H9 (cell line): ENCODE results near the gene BTBD1. TPM values are rescaled to one million over a fixed set of nuclear protein-coding genes. Genes with fewer than 3 reads are reported as not detected.

Experiments
- DNase-seq: peaks from one replicate; pipeline ENCODE4 v3.0.0-alpha.2; 2017
- H2AFZ ChIP-seq: one replicate; pipeline ENCODE4 v1.6.1; 2013; ENCODE audit warnings: mild to moderate bottlenecking, low read length, control low read depth, moderate library complexity
- H2AK5ac ChIP-seq: 2 replicates; pipeline ENCODE4 v1.6.1; 2013; ENCODE audit warnings: low read length, control low read depth, mixed read lengths; ENCODE audit not compliant: insufficient read length
- H2BK120ac ChIP-seq: one replicate; pipeline ENCODE4 v1.6.1; 2013; ENCODE audit warnings: low read depth, mild to moderate bottlenecking, low read length, control low read depth, inconsistent platforms; ENCODE audit not compliant: poor library complexity, severe bottlenecking
- H2BK12ac ChIP-seq: 2 replicates; pipeline ENCODE4 v1.6.1; 2013; ENCODE audit warnings: low read length, control low read depth, mixed read lengths, low read depth; ENCODE audit not compliant: insufficient read length
- H2BK15ac ChIP-seq: 2 replicates; pipeline ENCODE4 v1.6.1; 2013; ENCODE audit warnings: low read depth, low read length, control low read depth
- H2BK20ac ChIP-seq: one replicate; pipeline ENCODE4 v1.6.1; 2013; ENCODE audit warnings: low read depth, mild to moderate bottlenecking, low read length, control low read depth, inconsistent platforms; ENCODE audit not compliant: poor library complexity, severe bottlenecking
- H2BK5ac ChIP-seq: 2 replicates; pipeline ENCODE4 v1.6.1; 2013; ENCODE audit warnings: low read length, control low read depth, mixed read lengths; ENCODE audit not compliant: insufficient read length
- H3K14ac ChIP-seq: 2 replicates; pipeline ENCODE4 v1.6.1; 2013; ENCODE audit warnings: low read length, control low read depth; ENCODE audit not compliant: insufficient read depth
- H3K18ac ChIP-seq: 2 replicates; pipeline ENCODE4 v1.6.1; 2013; ENCODE audit warnings: low read depth, mild to moderate bottlenecking, mixed read lengths, low read length, control low read depth; ENCODE audit not compliant: insufficient read length
- H3K23ac ChIP-seq: 2 replicates; pipeline ENCODE4 v1.6.1; 2013; ENCODE audit warnings: low read length, control low read depth, mixed read lengths, low read depth; ENCODE audit not compliant: insufficient read length
- H3K23me2 ChIP-seq: 2 replicates; pipeline ENCODE4 v1.6.1; 2013; ENCODE audit warnings: low read depth, mild to moderate bottlenecking, mixed read lengths, low read length, control low read depth; ENCODE audit not compliant: insufficient read length, poor library complexity, severe bottlenecking
- H3K27ac ChIP-seq: 2 replicates; pipeline ENCODE4 v1.5.1; 2013; ENCODE audit warnings: low read length, control low read depth, mixed read lengths, low read depth; ENCODE audit not compliant: insufficient read length
- H3K27me3 ChIP-seq: 2 replicates; pipeline ENCODE4 v1.6.1; 2013; ENCODE audit warnings: low read length, control low read depth, inconsistent platforms; ENCODE audit not compliant: insufficient read depth
- H3K4ac ChIP-seq: 2 replicates; pipeline ENCODE4 v1.6.1; 2013; ENCODE audit warnings: low read depth, mild to moderate bottlenecking, control low read depth, inconsistent platforms, low read length, moderate library complexity
- H3K4me1 ChIP-seq: 2 replicates; pipeline ENCODE4 v1.6.1; 2013; ENCODE audit warnings: low read length, control low read depth, inconsistent platforms; ENCODE audit not compliant: insufficient read depth
- H3K4me2 ChIP-seq: 2 replicates; pipeline ENCODE4 v1.6.1; 2013; ENCODE audit warnings: low read length, control low read depth, mixed read lengths; ENCODE audit not compliant: insufficient read length, insufficient read depth
- H3K56ac ChIP-seq: 2 replicates; pipeline ENCODE4 v1.6.1; 2013; ENCODE audit warnings: low read depth, mild to moderate bottlenecking, mixed read lengths, low read length, control low read depth; ENCODE audit not compliant: insufficient read length
- H3K79me1 ChIP-seq: 2 replicates; pipeline ENCODE4 v1.6.1; 2013; ENCODE audit warnings: low read depth, mild to moderate bottlenecking, moderate library complexity, low read length, control low read depth, inconsistent platforms; ENCODE audit not compliant: insufficient read depth, poor library complexity, severe bottlenecking
- H3K79me2 ChIP-seq: 2 replicates; pipeline ENCODE4 v1.6.1; 2013; ENCODE audit warnings: low read length, control low read depth, inconsistent platforms; ENCODE audit not compliant: insufficient read depth
- H3K9ac ChIP-seq: 2 replicates; pipeline ENCODE4 v1.6.1; 2013; ENCODE audit warnings: low read length, control low read depth, mixed read lengths; ENCODE audit not compliant: insufficient read length; ENCODE audit errors: extremely low read depth
- H3K9me3 ChIP-seq: one replicate; pipeline ENCODE4 v1.6.1; 2013; ENCODE audit warnings: low read depth, low read length, inconsistent platforms; ENCODE audit not compliant: control insufficient read depth
- H3T11ph ChIP-seq: one replicate; pipeline ENCODE4 v1.6.1; 2013; ENCODE audit warnings: mild to moderate bottlenecking, low read length, control low read depth, inconsistent platforms
- H4K20me1 ChIP-seq: one replicate; pipeline ENCODE4 v1.6.1; 2013; ENCODE audit not compliant: control insufficient read depth, insufficient read length, insufficient read depth
- H4K5ac ChIP-seq: 2 replicates; pipeline ENCODE4 v1.6.1; 2013; ENCODE audit warnings: low read depth, mild to moderate bottlenecking, mixed read lengths, low read length, control low read depth; ENCODE audit not compliant: insufficient read length
- H4K8ac ChIP-seq: replicated peaks from 2 replicates; pipeline ENCODE4 v1.6.1; 2013; ENCODE audit warnings: low read length, control low read depth, mixed read lengths, low read depth; ENCODE audit not compliant: insufficient read length
- H4K91ac ChIP-seq: 2 replicates; pipeline ENCODE4 v1.6.1; 2013; ENCODE audit warnings: low read depth, mild to moderate bottlenecking, moderate library complexity, mixed read lengths, low read length, control low read depth; ENCODE audit not compliant: insufficient read length
- H3K27ac Mint-ChIP-seq, 3 experiments: 2 replicates in 2 of 3; 3 replicates in 1 of 3; pipeline ENCODE4 v1.8.0; 2020 to 2021; ENCODE audit warnings: mixed read lengths in 3 of 3, mild to moderate bottlenecking in 1 of 3, moderate library complexity in 1 of 3
- H3K27me3 Mint-ChIP-seq: 2 replicates; pipeline ENCODE4 v1.8.0; 2021; ENCODE audit warnings: low read depth, mild to moderate bottlenecking, moderate library complexity, mixed read lengths
- H3K36me3 Mint-ChIP-seq, 3 experiments: 2 replicates in 2 of 3; 3 replicates in 1 of 3; pipeline ENCODE4 v1.8.0; 2020 to 2021; ENCODE audit warnings: low read depth in 3 of 3, mixed read lengths in 3 of 3; ENCODE audit not compliant: insufficient read depth in 1 of 3
- H3K4me1 Mint-ChIP-seq, 2 experiments: 2 replicates each; pipeline ENCODE4 v1.8.0; 2020; ENCODE audit warnings: mixed read lengths in 2 of 2
- H3K4me3 Mint-ChIP-seq, 2 experiments: 2 replicates in 1 of 2; 3 replicates in 1 of 2; pipeline ENCODE4 v1.8.0; 2020 to 2021; ENCODE audit warnings: mild to moderate bottlenecking in 2 of 2, mixed read lengths in 2 of 2, moderate library complexity in 1 of 2
- H3K9me3 Mint-ChIP-seq, 2 experiments: 2 replicates in 1 of 2; 3 replicates in 1 of 2; pipeline ENCODE4 v1.8.0; 2020; ENCODE audit warnings: mild to moderate bottlenecking in 2 of 2, mixed read lengths in 2 of 2, moderate library complexity in 1 of 2
- WGBS: extraction: QIAGEN DNeasy Blood & Tissue Kit; methylation state at CpG from one replicate; pipeline ENCODE4 v1.1.7; 2013; ENCODE audit warnings: missing lambda C conversion rate, low lambda C conversion rate, mixed read lengths; ENCODE audit not compliant: insufficient read length; ENCODE audit errors: extremely low coverage; 5-methylcytosine and 5-hydroxymethylcytosine counted together
- long read RNA-seq: library from polyadenylated mRNA; unstranded; transcript quantifications from one replicate; pipeline ENCODE4 v2.0.0, GENCODE V29; 2020
- total RNA-seq: library from RNA; stranded (reverse); gene quantifications from 2 replicates; pipeline ENCODE4 v1.2.1, GENCODE V29; 2021
- TF ChIP-seq, protein P1 (sequence below): fragments of 200-600 bp; sonication (generic); conservative IDR thresholded peaks from 3 replicates; pipeline ENCODE4 v1.8.0; 2021; ENCODE audit warnings: antibody characterized with exemption, mild to moderate bottlenecking

Gene BTBD1
- 42.7 and 43.3 TPM in 2 replicates for total RNA-seq
- long read RNA-seq, transcript BTBD1-201 (8 exons, 3,297 nt) = major isoform, 14 of 20 reads
- long read RNA-seq, partial matches to known transcripts = 3 of 20 reads
- long read RNA-seq, other reads (novel, unspliced or antisense) = 3 of 20 reads

DNA sequence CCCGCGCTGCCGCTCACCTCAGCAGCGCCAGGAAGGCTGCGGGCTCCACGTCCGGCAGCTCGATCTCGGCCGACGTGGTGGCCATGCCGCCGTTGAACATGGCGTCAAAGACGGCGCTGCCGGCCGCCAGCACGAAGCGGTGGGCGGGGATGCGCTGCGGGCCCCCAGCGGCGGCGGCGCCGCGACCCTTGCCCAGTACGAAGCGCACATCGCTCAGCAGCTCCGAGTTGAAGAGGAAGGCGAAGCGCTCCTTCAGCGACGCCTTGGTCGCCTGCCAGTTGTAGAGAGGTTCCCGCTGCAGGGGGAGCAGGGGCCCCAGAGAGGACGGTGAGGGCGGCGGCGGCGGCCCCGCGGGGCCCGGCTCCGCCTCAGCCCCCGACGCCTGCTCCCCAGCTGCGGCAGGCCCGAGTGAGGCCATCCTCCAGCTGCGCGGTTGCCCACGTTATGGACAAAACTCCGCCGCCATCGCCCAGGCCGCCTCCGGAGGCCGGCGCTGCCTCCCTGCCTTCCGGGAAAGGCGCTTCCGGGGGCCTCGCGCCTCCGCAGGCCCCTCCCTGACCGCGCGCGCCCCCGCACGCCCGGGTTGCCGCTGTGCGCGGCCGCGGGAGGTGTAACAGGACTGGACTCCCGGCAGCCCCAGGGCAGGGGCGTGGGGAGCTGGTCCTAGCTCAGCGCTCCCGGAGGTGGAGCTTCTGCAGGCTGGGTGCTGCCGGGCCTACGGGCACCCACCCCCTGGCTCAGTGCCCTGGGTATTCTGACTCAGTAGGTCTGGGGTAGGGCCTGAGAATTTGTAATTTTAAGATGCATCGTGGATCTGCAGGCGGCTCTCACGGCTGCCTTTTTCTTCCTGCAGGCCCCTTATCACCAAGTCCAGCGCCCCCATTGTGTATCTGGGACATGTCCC lies at the start of gene BTBD1:
BTBD1 (minus strand) TSS at position 519 of the 904 bp plus-strand sequence; CDS start at position 418, 101 bp downstream.
- Histone ChIP-seq H3K4me1 (peaks cover 8% of the 10 kb centered on the region; the same call in 1 of the 2 replicates), H3K79me1 (peaks cover 4% of the 10 kb centered on the region), H3K4ac (no peak within 1 kb of the TSS), H4K20me1 (no peaks in the 10 kb centered on the region), H3T11ph (no peak within 1 kb of the TSS), H3K4me2 (peak within 1 kb of the TSS; percentile 87), H3K9ac (peak within 1 kb of the TSS; percentile 61), H2BK120ac (no peak within 1 kb of the TSS), H3K18ac (peak within 1 kb of the TSS; percentile 25), H3K27me3 (no peaks in the 10 kb centered on the region), H3K14ac (peak within 1 kb of the TSS; percentile 64), H3K23ac (no peak within 1 kb of the TSS), H2BK15ac (no peak within 1 kb of the TSS), H3K9me3 (no peaks in the 10 kb centered on the region), H2AFZ (no peak within 1 kb of the TSS), H2BK20ac (no peak within 1 kb of the TSS), H2BK5ac (no peak within 1 kb of the TSS), H2AK5ac (no peak within 1 kb of the TSS), H4K5ac (no peak within 1 kb of the TSS), H4K8ac (no peak within 1 kb of the TSS), H3K23me2 (peaks cover 6% of the 10 kb centered on the region), H4K91ac (no peak within 1 kb of the TSS), H3K27ac (no peak within 1 kb of the TSS), H3K79me2 (peaks cover 24% of the 10 kb centered on the region; the same call in 1 of the 2 replicates), H3K56ac (no peak within 1 kb of the TSS), H2BK12ac (no peak within 1 kb of the TSS)
- peaks cover 12 to 15% of the 10 kb centered on the region in 2 experiments for H3K9me3 Mint-ChIP-seq
- H3K4me3 Mint-ChIP-seq = peak within 1 kb of the TSS; percentile 25 to 90
- H3K27me3 Mint-ChIP-seq = 0 out of 2 replicates have a peak, but pooled peaks cover 2% of the 10 kb centered on the region
- peaks cover 9 to 12% of the 10 kb centered on the region in 2 experiments for H3K4me1 Mint-ChIP-seq
- peaks cover 0 to 8% (median 7%) of the 10 kb centered on the region in 3 experiments; a peak in 4 of 7 replicates for H3K36me3 Mint-ChIP-seq
- no CpG with 5 or more reads among the region's 90 CpGs for WGBS
- peak; percentile 90 for DNase-seq
- H3K27ac Mint-ChIP-seq = peak within 1 kb of the TSS; percentile 48 to 87 (median 80); a peak in 6 of 7 replicates
- TF ChIP-seq, protein P1, sequence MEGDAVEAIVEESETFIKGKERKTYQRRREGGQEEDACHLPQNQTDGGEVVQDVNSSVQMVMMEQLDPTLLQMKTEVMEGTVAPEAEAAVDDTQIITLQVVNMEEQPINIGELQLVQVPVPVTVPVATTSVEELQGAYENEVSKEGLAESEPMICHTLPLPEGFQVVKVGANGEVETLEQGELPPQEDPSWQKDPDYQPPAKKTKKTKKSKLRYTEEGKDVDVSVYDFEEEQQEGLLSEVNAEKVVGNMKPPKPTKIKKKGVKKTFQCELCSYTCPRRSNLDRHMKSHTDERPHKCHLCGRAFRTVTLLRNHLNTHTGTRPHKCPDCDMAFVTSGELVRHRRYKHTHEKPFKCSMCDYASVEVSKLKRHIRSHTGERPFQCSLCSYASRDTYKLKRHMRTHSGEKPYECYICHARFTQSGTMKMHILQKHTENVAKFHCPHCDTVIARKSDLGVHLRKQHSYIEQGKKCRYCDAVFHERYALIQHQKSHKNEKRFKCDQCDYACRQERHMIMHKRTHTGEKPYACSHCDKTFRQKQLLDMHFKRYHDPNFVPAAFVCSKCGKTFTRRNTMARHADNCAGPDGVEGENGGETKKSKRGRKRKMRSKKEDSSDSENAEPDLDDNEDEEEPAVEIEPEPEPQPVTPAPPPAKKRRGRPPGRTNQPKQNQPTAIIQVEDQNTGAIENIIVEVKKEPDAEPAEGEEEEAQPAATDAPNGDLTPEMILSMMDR = peak; percentile 28; the same call in 2 of the 3 replicates
